HL-60 (cell line): ENCODE results near the gene DIMT1.

Experiments
- DNase-seq, 2 experiments: peaks; one replicate each; pipeline ENCODE4 v3.0.0-alpha.2; 2010 to 2020; ENCODE audit warnings: low read depth in 1 of 2, low spot score in 1 of 2
- H3K27ac ChIP-seq: fragments of 250-450 bp; sonication (Bioruptor Pico); replicated peaks from 2 replicates; pipeline ENCODE4 v1.5.1; 2020; ENCODE audit warnings: mild to moderate bottlenecking, moderate library complexity
- H3K27me3 ChIP-seq: fragments of 250-450 bp; sonication (Bioruptor Pico); 2 replicates; pipeline ENCODE4 v1.5.1; 2021; ENCODE audit warnings: mild to moderate bottlenecking, moderate library complexity; ENCODE audit not compliant: insufficient read depth, poor library complexity, severe bottlenecking
- H3K4me3 ChIP-seq: replicated peaks from 2 replicates; pipeline ENCODE4 v1.5.1; 2011; ENCODE audit warnings: mild to moderate bottlenecking, control low read depth, low read length; ENCODE audit not compliant: insufficient read depth
- GABPA ChIP-seq: IDR thresholded peaks from 2 replicates; pipeline ENCODE4 v1.6.1; 2012; ENCODE audit warnings: low read depth
- POLR2AphosphoS5 ChIP-seq: IDR thresholded peaks from 2 replicates; pipeline ENCODE4 v1.6.1; 2012; ENCODE audit warnings: low read depth
- SPI1 ChIP-seq: IDR thresholded peaks from 2 replicates; pipeline ENCODE4 v1.6.1; 2012; ENCODE audit warnings: low read depth, mild to moderate bottlenecking, borderline replicate concordance
- TF ChIP-seq, protein P1 (sequence below): IDR thresholded peaks from one replicate; pipeline ENCODE4 v1.5.1; 2011; ENCODE audit warnings: low read length, control low read depth, inconsistent platforms; ENCODE audit not compliant: insufficient read depth
- TF ChIP-seq, protein P2 (sequence below): IDR thresholded peaks from 2 replicates; pipeline ENCODE4 v1.6.1; 2012; ENCODE audit warnings: low read depth; ENCODE audit not compliant: insufficient replicate concordance

DIMT1 gene

DNA sequence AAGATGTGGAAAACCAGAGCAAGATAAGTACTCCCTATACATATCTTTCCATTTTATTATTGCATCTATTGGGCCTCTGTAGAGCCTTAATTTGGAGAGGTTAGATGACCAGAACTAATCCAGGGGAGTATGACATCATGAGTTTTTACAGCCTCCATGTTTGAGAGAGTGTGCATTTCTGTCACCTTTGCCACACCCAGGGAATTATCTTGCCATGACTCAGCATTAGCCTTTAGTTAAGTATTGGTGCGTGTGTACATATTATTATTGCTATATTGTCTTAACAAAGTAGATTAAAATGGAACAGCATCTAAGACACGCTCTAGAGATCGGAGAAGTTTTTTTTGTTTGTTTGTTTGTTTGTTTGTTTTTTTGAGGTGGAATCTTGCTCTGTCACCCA lies 27.6 kb downstream of the DIMT1 start:
- no peak overlapping the region for H3K27ac ChIP-seq
- TF ChIP-seq POLR2AphosphoS5 (no peak), SPI1 (no peak), GABPA (no peak)
- TF ChIP-seq, protein P1, sequence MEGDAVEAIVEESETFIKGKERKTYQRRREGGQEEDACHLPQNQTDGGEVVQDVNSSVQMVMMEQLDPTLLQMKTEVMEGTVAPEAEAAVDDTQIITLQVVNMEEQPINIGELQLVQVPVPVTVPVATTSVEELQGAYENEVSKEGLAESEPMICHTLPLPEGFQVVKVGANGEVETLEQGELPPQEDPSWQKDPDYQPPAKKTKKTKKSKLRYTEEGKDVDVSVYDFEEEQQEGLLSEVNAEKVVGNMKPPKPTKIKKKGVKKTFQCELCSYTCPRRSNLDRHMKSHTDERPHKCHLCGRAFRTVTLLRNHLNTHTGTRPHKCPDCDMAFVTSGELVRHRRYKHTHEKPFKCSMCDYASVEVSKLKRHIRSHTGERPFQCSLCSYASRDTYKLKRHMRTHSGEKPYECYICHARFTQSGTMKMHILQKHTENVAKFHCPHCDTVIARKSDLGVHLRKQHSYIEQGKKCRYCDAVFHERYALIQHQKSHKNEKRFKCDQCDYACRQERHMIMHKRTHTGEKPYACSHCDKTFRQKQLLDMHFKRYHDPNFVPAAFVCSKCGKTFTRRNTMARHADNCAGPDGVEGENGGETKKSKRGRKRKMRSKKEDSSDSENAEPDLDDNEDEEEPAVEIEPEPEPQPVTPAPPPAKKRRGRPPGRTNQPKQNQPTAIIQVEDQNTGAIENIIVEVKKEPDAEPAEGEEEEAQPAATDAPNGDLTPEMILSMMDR = no peak
- TF ChIP-seq, protein P2, sequence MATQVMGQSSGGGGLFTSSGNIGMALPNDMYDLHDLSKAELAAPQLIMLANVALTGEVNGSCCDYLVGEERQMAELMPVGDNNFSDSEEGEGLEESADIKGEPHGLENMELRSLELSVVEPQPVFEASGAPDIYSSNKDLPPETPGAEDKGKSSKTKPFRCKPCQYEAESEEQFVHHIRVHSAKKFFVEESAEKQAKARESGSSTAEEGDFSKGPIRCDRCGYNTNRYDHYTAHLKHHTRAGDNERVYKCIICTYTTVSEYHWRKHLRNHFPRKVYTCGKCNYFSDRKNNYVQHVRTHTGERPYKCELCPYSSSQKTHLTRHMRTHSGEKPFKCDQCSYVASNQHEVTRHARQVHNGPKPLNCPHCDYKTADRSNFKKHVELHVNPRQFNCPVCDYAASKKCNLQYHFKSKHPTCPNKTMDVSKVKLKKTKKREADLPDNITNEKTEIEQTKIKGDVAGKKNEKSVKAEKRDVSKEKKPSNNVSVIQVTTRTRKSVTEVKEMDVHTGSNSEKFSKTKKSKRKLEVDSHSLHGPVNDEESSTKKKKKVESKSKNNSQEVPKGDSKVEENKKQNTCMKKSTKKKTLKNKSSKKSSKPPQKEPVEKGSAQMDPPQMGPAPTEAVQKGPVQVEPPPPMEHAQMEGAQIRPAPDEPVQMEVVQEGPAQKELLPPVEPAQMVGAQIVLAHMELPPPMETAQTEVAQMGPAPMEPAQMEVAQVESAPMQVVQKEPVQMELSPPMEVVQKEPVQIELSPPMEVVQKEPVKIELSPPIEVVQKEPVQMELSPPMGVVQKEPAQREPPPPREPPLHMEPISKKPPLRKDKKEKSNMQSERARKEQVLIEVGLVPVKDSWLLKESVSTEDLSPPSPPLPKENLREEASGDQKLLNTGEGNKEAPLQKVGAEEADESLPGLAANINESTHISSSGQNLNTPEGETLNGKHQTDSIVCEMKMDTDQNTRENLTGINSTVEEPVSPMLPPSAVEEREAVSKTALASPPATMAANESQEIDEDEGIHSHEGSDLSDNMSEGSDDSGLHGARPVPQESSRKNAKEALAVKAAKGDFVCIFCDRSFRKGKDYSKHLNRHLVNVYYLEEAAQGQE = no peak
- no peak overlapping the region for H3K4me3 ChIP-seq
- no peaks in the 10 kb centered on the region for H3K27me3 ChIP-seq
- no peak for DNase-seq

DNA sequence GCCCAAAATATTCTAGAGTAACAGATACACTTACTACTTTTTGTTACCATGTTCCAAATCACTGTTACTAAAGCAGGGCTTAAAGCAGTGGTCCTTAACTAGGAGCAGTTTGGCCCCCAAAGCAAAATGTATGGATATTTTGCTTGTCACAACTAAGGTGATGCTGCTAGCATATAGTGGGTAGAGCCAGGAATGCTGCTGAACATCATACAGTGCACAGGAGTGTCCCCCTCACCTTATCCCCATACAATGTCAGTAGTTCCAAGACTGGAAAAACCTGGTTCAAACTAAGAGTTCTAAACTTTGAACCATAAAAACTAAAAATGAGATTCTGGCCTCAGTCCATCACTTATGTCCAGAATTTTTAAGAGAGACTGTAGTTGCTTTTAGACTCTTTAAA lies 28.1 kb downstream of the DIMT1 start:
- TF ChIP-seq, protein P2 = no peak
- no peak for TF ChIP-seq POLR2AphosphoS5
- TF ChIP-seq GABPA = no peak
- no peak for TF ChIP-seq SPI1
- TF ChIP-seq, protein P1 = no peak
- DNase-seq = no peak
- Histone ChIP-seq H3K4me3 (no peak overlapping the region), H3K27me3 (no peaks in the 10 kb centered on the region), H3K27ac (no peak overlapping the region)

DNA sequence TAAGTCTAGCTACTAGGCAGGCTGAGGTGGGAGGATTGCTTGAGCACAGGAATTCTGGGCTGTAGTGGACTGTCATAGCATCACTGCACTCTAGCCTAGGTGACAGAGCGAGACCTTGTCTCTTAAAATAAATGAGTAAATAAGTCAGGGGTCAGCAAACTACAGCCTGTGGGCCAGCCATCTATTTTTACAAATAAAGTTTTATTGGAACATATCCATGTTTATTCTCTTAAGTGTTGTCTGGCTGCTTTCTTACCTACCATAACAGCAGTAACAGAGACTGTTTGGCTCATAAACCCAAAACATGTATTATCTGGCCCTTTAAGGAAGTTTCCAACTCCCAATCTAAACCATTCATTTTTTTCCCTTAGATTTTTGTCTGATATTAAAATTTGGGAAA lies 29.6 kb downstream of the DIMT1 start:
- H3K4me3 ChIP-seq = no peak overlapping the region
- no peak for DNase-seq
- TF ChIP-seq, protein P2 = no peak
- TF ChIP-seq SPI1 = no peak
- TF ChIP-seq, protein P1 = no peak
- no peak for TF ChIP-seq POLR2AphosphoS5
- TF ChIP-seq GABPA = no peak
- H3K27ac ChIP-seq = no peak overlapping the region
- H3K27me3 ChIP-seq = no peaks in the 10 kb centered on the region
